Stimulated activated CD8-positive, alpha-beta memory T cell treated with anti-CD3 and anti-CD28 coated beads, Interleukin-12 subunit alpha, Interleukin-12 subunit beta, amount 100 ng/mL, for 24 hours (primary cell): ENCODE results near the gene GANC.
"Not testable (repeated sequence)": the region's sequence is repeated elsewhere in the genome, so short reads cannot be mapped to it uniquely, and the experiment has no call there.

Experiments
- DNase-seq: peaks from one replicate; pipeline ENCODE4 v3.0.0-alpha.2; 2020; ENCODE audit errors: extremely low read depth

The GANC gene

DNA sequence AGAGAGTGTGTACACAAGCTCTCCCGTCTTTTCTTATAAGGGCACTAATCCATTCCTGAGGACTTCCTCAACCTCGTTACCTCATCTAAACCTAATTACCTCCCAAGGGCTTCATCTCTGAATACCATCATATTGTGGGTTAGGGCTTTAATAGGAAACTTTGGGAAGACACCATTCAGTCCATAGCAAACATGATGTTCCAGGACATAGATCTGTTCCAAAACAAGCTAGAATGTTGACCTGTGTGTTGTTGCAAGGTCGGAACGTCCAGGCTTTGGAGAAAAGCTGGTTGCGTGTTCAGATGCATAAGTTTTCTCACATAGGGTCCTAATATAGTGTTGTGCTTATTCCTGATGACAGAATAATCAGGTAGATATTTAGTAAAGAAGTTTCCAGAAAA is 9.9 kb downstream of the GANC start:
- no peak for DNase-seq

DNA sequence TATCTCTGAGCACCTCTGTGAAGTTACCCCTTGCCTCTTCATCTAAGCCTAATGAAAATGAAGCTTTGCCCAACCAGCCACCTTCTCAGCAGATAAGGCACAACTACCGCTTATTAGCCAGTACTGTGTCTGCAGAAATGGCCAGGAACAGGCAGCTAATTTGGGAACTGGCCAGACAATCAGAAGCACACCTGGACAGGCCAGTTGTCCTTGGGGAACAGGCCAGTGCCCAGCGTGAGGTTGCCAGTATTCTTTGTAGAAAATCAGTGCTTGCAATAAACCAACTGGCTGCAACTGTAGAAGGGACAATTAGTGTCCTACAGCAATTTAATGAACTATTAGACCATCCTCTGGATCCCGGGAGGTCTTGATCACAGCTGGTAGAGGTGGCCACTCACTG is 10.7 kb downstream of the GANC start:
- no peak for DNase-seq

DNA sequence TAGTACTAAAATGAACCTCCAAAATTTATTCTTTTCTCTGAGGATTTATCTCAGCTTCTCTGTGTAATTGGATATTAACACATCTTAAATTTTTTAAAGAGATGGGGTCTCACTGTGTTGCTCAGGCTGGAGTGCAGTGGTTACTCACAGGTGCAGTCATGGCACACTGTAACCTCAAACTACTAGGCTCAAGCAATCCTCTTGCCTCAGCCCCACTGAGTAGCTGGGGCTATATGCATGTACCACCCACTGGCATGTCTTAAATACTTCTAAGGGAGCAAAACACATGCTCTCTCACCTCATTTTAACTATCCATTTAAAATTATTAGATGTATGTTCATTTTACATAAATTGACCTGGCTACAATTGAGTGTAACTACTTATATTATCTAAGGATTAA is 11.6 kb downstream of the GANC start:
- no peak for DNase-seq

DNA sequence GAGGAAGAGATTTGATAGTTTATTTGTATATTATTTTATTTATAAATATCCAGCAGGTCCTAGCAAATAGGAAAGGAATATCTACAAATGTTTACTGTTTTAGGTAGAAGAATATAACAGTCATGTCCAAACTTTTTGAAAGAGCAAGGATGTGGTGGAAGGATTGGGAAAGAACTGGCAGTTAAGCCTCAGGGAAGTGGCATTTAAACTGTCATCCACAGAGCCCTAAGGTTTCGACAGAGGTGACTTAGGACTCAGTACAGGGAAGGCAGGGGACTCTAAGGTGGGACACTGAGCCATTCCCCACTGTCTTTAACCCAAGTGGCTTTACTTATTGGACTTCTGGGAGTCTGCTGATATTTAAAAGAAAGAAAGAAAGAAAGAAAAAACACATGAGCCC is 12.0 kb downstream of the GANC start:
- no peak for DNase-seq

DNA sequence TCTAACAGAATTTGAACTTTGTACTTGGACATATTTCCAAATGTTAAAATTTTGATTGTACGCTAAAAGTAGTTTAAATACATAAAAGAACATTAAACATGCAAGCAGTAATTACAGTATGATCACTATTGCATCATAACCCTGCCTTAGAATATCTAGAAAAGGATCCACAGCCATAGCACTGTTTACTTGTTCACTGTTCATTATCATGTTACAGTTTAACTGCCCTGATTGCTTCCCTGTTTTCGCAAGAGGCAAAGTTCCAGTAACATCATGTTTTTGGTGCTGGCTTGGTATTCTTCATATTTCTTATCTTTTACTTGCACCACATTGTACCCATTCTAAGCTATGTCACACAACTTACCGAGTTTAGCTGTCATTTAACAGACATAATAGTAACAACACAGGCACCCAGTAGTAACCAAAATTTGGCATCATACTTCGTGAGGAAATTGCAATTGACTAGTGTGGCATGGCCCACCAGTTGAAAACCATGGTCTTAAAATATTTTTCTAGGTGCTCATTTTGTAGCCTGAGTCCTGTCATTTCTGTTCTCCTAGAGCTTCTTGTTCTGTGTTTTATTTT is 13.5 kb downstream of the GANC start:
- no peak for DNase-seq

DNA sequence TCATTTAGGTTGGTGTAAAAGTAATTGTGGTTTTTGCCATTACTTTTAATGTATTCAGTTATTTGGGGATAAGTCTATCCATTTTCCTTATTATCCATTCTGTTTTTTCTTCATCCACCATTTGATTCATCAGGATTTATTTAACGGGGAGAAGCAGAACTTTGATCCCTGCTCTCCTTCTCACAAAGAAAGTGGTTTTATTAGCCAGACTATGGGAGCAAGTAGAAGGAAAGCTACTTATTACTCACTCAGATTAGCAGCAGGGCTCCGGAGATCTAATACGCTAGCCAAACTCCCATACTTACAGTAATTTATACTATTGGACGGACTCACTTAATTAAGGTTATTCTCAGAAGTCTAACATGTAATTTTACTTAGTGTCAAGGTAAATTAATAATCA is 14.9 kb downstream of the GANC start:
- no peak for DNase-seq

DNA sequence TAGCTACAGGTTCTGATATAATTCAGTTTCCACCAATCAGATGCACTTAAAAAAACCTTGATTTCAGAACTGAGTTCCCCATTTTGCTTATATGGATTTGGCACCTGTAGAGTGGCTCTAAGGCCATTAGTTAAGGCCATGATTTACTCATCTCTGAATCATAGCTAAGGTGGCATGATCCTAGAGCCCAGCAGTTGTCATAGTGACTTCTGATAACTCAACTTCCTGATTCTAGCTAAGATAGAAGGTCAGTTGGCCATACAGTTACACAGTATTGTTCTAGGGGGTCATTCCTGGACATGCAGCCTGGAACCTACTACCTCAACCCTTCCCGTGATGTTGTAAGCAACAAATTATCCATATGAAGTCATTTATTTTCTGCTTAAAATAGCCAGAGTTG is 16.2 kb downstream of the GANC start:
- DNase-seq = no peak

DNA sequence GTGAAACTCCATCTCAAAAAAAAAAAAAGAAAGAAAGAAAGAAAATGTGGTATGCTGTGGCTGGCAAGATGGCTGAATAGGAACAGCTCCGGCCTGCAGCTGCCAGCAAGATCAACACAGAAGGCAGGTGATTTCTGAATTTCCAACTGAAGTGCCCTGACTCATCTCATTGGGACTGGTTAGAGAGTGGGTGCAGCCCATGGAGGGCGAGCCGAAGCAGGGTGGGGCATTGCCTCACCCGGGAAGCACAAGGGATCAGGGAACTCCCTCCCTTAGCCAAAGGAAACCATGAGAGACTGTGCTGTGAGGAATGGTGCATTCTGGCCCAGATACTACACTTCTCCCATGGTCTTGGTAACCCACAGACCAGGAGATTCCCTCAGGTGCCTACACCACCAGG is 28.0 kb downstream of the GANC start:
- DNase-seq = not testable (repeated sequence)

DNA sequence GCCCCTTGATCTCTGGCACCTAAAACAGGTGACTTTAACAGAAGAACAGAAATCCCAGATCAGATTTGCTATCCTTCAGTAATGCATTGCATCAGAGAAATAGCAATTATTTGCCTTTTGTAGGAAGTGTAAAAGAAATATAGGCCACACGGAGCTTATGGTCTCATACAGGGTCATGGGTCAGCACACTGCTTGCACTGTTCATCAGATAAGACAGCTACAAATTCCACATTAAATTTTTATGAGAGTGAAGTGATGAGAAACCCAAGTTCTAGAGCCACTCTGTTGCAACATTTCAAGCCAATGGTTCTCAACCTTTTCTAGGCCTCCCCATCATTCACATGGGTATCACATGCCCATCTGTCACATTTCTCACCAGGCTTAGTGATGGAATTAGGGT is 33.7 kb downstream of the GANC start:
- DNase-seq = no peak

DNA sequence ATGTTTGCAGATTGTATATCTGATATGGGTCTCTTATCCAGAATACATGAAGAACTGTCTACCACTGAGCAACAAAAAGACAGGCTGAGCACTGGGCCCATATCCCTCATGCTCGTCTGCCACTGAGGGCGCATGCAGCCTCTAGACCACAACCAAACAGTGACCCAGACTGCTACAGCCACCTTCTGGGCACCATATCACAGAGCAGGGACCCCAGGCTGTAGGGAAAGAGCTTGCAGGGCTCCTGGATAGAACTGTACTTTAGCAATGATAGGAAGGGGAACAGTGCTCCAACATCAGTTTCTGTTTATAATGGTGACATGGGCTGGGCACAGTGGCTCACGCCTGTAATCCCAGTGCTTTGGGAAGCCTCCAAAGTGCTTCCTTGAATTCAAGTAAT is 40.5 kb downstream of the GANC start:
- no peak for DNase-seq

DNA sequence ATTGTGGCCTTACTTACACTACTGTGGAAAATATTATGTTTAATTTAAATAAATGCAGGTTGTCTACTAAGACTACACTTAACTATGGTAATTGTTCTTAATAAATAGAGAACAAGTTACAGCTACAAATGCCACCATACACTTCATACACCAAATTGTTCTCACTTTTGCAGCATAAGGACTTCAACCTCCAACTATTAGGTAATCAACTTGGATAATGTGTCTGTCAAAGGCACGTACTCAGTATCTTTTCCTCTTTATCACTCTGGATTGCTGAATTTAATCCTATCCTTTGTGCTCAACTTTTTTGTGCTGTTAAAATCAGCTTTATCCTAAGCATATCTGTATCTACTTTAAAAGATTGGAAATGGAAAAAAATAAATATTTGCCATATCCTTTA is 41.8 kb downstream of the GANC start:
- no peak for DNase-seq

DNA sequence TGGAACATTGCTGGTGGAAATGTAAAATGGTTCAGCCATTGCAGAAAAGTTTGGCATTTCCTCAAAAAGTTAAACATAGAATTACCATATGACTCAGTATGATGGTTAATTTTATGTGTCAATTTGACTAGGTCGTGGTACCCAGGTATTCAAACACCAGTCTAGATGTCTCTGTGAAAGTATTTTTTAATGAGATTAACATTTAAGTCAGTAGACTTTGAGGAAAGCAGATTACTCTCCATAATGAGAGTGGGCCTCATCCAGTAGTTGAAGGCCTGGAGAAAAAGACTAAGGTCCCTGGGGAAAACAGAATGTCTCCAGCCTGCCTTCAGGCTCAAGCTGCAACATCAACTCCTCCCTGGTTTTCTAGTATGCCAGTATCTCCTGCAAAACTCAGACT is 42.5 kb downstream of the GANC start:
- no peak for DNase-seq

DNA sequence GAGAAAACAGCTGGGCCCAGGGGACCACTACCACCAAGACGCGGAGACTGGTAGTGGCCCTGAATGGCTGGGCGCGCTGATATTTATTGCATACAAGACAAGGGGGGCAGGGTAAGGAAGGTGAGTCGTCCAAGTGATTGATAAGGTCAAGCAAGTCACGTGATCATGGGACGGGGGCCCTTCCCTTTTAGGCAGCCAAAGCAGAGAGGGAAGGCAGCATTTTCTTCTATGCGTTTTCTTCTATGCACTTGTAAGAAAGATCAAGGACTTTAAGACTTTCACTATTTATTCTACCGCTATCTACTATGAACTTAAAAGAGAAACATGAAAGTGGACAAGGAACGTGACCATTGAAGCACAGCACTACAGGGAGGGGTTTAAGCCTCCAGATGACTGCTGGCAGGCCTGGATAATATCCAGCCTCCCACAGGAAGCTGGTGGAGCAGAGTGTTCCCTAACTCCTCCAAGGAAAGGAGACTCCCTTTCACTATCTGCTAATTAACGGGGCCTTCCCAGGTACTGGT is 43.3 kb downstream of the GANC start:
- DNase-seq = not testable (repeated sequence)

DNA sequence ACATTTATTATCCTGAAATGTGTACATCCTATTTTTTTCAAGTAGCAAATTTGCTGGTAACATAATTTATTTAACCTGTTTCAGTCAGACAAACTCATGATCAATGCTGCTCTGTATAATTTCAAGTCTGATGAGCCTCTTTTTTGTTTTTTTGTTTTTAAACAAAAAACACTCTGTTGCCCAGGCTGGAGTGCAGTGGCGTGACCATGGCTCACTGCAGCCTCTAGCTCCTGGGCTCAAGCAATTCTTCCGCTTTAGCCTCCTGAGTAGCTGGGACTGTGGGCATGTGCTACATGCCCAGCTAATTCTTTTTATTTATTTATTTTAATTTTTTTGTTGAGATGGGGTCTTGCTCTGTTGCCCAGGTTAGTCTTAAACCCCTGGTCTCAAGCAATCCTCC is 46.2 kb downstream of the GANC start:
- DNase-seq = no peak

DNA sequence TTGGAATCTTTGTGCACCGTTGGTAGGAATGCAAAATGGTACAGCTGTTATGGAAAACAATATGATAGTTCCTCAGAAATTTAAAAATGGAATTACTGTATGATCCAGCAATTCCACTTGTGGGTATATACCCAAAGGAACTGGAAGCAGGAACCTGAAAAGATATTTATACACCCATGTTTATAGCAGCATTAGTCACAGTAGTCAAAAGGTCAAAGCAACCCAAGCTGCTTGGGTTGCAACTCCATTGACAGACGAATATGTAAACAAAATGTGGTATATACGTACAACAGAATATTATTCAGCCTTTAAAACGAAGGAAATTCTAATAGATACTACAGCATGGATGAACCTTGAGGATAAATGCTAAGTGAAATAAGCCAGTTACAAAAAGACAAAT is 51.3 kb downstream of the GANC start:
- no peak for DNase-seq

DNA sequence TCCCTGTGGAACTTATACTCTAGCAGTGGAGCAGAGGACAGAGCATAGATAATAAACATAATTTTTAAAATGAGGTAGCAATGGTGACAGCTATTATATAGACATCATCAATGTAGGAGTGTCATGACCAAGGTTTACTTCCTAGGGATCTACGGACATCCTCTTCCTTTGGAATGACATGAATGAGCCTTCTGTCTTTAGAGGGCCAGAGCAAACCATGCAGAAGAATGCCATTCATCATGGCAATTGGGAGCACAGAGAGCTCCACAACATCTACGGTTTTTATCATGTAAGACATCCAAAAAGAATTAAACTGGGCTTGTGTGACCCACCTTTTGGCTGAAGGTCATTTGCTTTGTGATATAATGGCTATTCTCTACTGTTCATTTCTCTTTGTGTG is 56.2 kb downstream of the GANC start:
- DNase-seq = no peak

DNA sequence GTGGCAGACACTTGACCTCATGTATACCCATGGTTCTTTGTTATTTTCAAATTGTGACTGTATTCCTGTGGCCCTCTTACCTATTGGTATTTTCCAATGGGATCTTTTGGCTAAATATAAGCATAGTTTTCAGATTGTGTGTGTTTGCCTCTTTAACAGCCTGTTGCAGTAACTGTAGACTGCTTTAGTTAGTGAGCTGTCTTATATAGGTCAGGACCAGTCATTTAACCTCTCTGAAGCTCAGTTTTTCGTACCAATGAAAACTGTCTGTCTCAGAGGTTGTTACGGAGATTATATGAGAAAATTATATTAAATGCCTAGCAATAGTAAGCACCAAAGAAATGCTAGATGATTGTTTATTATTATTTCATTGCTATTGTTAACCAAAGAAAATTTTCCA is 57.0 kb downstream of the GANC start:
- no peak for DNase-seq

DNA sequence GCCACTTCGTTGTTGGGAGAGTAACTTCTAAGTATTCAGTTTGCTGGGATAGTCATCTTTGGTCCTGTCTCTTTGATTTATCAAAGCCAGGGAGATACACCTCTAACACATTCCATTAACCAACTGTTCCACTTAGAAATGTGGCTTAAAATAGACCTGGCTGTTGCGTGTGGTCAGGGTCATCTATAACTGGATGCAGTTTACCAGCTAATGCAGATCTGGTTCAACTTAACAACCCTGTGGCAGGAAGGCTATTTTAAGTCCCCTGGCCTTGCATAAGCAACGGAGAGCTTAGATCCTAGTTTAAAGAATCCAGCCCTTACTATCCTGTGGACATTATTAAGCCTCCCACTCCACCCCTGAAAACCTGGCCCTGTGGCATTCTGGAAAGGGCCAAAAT is 58.2 kb downstream of the GANC start:
- DNase-seq = no peak

DNA sequence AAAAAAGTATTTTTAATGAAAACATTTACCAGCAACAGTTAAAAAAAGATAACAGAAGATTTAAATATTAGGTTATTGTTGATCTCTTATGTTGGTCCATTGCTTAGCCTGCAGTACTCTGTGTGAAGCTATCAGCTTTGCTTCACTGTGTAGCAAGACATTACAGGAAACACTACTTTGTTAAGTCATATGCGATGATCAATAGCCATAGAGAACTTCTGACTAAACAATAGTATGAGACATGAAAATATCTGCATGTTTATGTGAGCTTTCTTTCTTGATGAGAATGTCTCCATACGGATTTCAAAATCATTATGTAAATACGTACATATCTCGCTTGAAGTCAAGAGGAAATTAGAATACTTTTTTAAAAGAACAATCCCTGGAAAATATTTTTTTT is 59.3 kb downstream of the GANC start:
- no peak for DNase-seq

DNA sequence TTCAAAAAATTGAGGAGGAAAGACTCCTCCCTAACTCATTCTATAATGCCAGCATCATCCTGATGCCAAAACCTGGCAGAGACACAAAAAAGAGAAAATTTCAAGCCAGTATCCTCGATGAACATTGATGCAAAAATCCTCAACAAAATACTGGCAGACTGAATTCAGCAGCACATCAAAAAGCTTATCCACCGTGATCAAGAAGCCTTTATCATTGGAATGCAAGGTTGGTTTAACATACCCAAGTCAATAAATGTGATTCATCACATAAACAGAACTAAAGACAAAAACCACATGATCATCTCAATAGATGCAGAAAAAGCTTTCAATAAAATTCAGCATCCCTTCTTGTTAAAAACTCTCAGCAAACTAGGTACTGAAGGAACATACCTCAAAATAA is 62.1 kb downstream of the GANC start:
- DNase-seq = no peak

DNA sequence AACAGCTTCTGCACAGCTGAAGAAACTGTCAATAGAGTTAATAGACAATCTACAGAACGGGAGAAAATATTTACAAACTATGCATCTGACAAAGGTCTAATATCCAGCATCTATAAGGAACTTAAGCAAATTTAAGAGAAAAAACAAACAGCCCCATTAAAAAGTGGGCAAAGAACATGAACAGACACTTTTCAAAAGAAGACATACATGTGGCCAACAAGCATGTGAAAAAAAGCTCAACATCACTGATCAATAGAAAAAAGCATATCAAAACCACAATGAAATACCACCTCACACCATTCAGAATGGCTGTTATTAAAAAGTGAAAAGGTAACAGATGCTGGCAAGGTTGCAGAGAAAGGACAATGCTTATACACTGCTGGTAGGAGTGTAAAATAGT is 63.6 kb downstream of the GANC start:
- DNase-seq = not testable (repeated sequence)

DNA sequence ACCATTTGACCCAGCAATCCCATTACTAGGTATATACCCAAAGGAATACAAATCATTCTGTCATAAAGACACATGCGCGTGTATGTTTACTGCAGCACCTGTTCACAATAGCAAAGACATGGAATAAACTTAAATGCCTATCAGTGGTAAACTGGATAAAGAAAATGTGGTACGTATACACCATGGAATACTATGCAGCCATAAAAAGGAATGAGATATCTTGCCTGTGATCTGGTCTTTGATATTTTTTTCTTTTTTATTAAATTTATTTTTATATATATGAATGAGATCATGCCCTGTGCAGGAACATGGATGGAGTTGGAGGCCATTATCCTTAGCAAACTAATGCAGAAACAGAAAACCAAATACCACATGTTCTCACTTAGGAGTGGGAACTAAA is 64.1 kb downstream of the GANC start:
- not testable (repeated sequence) for DNase-seq

DNA sequence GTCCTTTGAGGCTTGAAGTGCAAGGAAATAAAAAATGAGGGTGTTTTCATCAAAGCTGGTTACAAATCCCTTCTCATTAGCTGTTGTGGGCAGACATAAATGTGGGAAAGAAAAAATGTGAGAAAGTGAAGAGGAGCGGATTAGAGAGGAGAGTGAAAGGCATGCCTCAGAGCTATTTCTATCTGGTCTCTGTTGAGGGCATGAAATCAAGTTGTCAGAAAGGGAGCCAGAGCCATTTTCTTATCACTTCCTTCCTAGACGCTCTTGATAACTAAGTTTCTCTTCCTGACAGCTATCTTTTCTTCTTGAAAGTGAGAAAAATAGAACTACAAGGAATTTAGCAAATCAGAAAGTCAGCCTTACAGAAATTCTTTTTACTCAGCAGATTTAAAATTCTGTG is 65.5 kb downstream of the GANC start:
- no peak for DNase-seq

DNA sequence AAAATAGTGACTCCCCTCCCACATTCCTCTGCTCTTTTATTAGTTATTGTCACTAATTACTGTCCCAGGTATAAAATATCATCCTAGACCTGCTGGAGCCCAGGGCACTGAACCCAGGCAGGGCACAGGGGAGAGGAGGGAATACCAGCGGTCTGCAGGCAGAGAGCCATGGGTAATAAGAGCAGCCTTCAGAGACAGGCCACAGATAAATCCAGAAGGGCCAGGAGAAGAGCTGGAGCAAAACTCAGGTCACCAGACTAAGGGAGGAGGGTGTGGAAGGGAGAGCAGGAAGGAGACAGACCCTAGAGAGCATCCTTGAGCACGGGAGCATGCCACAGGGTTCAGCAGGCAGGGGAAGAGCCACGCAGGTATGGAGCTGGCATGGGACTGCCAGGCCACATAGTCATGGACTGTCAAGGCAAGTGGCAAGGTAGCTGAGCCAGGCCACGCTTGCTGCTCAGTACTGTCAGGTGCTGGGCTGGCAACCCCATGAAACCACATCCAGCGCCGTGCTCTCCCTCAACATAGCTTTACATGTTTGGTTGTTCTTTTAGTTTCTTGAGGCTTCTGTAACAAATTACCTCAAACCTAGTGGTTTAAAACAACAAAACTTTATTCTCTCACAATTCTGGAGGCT is 70.7 kb downstream of the GANC start:
- DNase-seq = no peak
